HepG2 (cell line): ENCODE results near the gene ARHGEF10L. TPM values are rescaled to one million over a fixed set of nuclear protein-coding genes. Genes with fewer than 3 reads are reported as not detected.
A peak's percentile ranks its signal among the peaks of the same experiment; 100 is the strongest.

ENCODE experiments used
- ATM ChIP-seq: fragments of 450-650 bp; IDR thresholded peaks from 2 replicates; pipeline ENCODE4 v1.7.1; 2017; ENCODE audit warnings: mild to moderate bottlenecking, borderline replicate concordance
- FOXP4 ChIP-seq: sonication (generic); formaldehyde crosslinking; IDR thresholded peaks from 2 replicates; pipeline ENCODE4 v1.4.0; 2020; ENCODE audit warnings: missing genetic modification reagents
- HDAC2 ChIP-seq: sonication (generic); formaldehyde crosslinking; IDR thresholded peaks from 2 replicates; pipeline ENCODE4 v1.4.0; 2020; ENCODE audit warnings: missing genetic modification reagents
- HIC2 ChIP-seq: sonication (generic); formaldehyde crosslinking; IDR thresholded peaks from 2 replicates; pipeline ENCODE4 v1.9.0; 2022; ENCODE audit warnings: low read depth, missing genetic modification reagents
- NFE2 ChIP-seq: sonication (generic); formaldehyde crosslinking; IDR thresholded peaks from 2 replicates; pipeline ENCODE4 v1.4.0; 2020; ENCODE audit warnings: missing genetic modification reagents
- PRDM4 ChIP-seq: sonication (generic); formaldehyde crosslinking; IDR thresholded peaks from 2 replicates; pipeline ENCODE4 v1.9.0; 2021; ENCODE audit warnings: missing genetic modification reagents, borderline replicate concordance
- SALL1 ChIP-seq: sonication (generic); formaldehyde crosslinking; IDR thresholded peaks from 2 replicates; pipeline ENCODE4 v1.8.0; 2022; ENCODE audit warnings: mild to moderate bottlenecking, missing genetic modification reagents
- SMYD3 ChIP-seq: sonication (generic); formaldehyde crosslinking; IDR thresholded peaks from 2 replicates; pipeline ENCODE4 v1.8.1; 2023; ENCODE audit warnings: mild to moderate bottlenecking, missing genetic modification reagents
- SOX13 ChIP-seq, 3 experiments: fragments of 450-650 bp in 1 of 3; sonication (generic) in 1 of 3; formaldehyde crosslinking in 1 of 3; IDR thresholded peaks in 2 of 3; conservative IDR thresholded peaks in 1 of 3; 2 replicates each; pipeline versions ENCODE4 v1.5.0 to v1.6.1; 2016 to 2020; ENCODE audit warnings: antibody characterized with exemption in 1 of 3, mild to moderate bottlenecking in 1 of 3, missing compliant biosample characterization in 1 of 3, missing genetic modification reagents in 1 of 3, moderate library complexity in 1 of 3
- ZGPAT ChIP-seq: IDR thresholded peaks from 2 replicates; pipeline ENCODE4 v1.6.1; 2016; ENCODE audit warnings: mild to moderate bottlenecking
- ZNF17 ChIP-seq: sonication (generic); formaldehyde crosslinking; IDR thresholded peaks from 2 replicates; pipeline ENCODE4 v1.5.0; 2020; ENCODE audit warnings: mild to moderate bottlenecking, missing genetic modification reagents
- ZNF382 ChIP-seq: sonication (generic); formaldehyde crosslinking; IDR thresholded peaks from 2 replicates; pipeline ENCODE4 v1.5.0; 2020; ENCODE audit warnings: missing genetic modification reagents, mild to moderate bottlenecking, borderline replicate concordance
- ZNF646 ChIP-seq: sonication (generic); formaldehyde crosslinking; IDR thresholded peaks from 2 replicates; pipeline ENCODE4 v1.9.0; 2021; ENCODE audit warnings: mild to moderate bottlenecking, missing genetic modification reagents
- polyA plus RNA-seq, 8 experiments: library from polyadenylated mRNA; depleted of rRNA in 3 of 8; stranded (reverse) in 7 of 8; unstranded in 1 of 8; fragments of >200 nt; fragmentation: Illumina TruSeq in 4 of 8; extraction: Trizol in 4 of 8; gene quantifications; 2 replicates each; pipeline versions ENCODE4 v1.2.1 to v1.2.3, GENCODE V29; 2011 to 2016; ENCODE audit warnings: low read depth in 4 of 8, missing spikeins in 1 of 8, mixed read lengths in 1 of 8; ENCODE audit not compliant: insufficient read depth in 1 of 8
- total RNA-seq, 5 experiments: library from RNA; depleted of rRNA; stranded (reverse); fragments of >200 nt; fragmentation: Illumina TruSeq; extraction: Trizol; gene quantifications; 2 replicates each; pipeline ENCODE4 v1.2.3, GENCODE V29; 2016; ENCODE audit warnings: low read depth in 1 of 5

Gene ARHGEF10L
- total and polyA plus RNA-seq, 2 of the 13 experiments (the other 11 are each of a cell fraction or from before 2014, with no cell fraction given) = 46.5 to 78.3 TPM

- no peak for TF ChIP-seq FOXP4 (CRISPR knock-in tag)
- peak; percentile 42; the same call in 1 of the 2 replicates for TF ChIP-seq SALL1
- TF ChIP-seq NFE2 (CRISPR knock-in tag) = no peak
- no peak for TF ChIP-seq ZNF382 (CRISPR knock-in tag)
- peak; percentile 44; the same call in 1 of the 2 replicates for TF ChIP-seq HDAC2 (CRISPR knock-in tag)
- no peak for TF ChIP-seq SOX13 (IDR thresholded peaks at IDR 0.05)
- peak; percentile 33 to 35; a peak in 1 of 4 replicates for TF ChIP-seq SOX13 (CRISPR knock-in tag; conservative IDR thresholded peaks at IDR 0.05 in 1 of 2, IDR thresholded peaks at IDR 0.05 in 1 of 2)
- TF ChIP-seq ZNF646 (CRISPR knock-in tag) = no peak
- TF ChIP-seq ZNF17 (CRISPR knock-in tag) = no peak
- TF ChIP-seq ATM = no peak
- 0 out of 2 replicates have a peak, but pooled peaks have one; percentile 10 for TF ChIP-seq HIC2 (CRISPR knock-in tag)
- no peak for TF ChIP-seq SMYD3 (CRISPR knock-in tag)
- TF ChIP-seq ZGPAT (CRISPR knock-in tag) = no peak
- TF ChIP-seq PRDM4 (CRISPR knock-in tag) = no peak
Measured at GRCh38 chr1:17587693-17588047, 48.2 kb downstream of the ARHGEF10L start (continued).
